Measurements from ENCODE around the gene MRGPRX2.

GRCh38 chr11:19053909-19054308, 6.6 kb downstream of the MRGPRX2 start:
- TF ChIP-seq ZNF274 (IDR thresholded peaks at IDR 0.05; ENCODE audit: low read depth, low read length) (no peak), YY1 (IDR thresholded peaks at IDR 0.05; ENCODE audit: insufficient read depth, insufficient read length) (no peak), SUZ12 (IDR thresholded peaks at IDR 0.05; ENCODE audit: extremely low read depth, insufficient read depth, insufficient read length) (no peak)
